ENCODE measurements around the gene RASA3.
"Not testable (repeated sequence)": the region's sequence is repeated elsewhere in the genome, so short reads cannot be mapped to it uniquely, and the experiment has no call there.

Gene RASA3

GRCh38 chr13:114140906-114141250 is 8.5 kb upstream of the RASA3 start:
- peak in 3 of 5 experiments; percentile 5 to 54 (median 44) for DNase-seq

GRCh38 chr13:114140131-114140905 is 7.9 kb upstream of the RASA3 start:
- peak in 2 of 5 experiments; percentile 52 to 70 for DNase-seq

GRCh38 chr13:114136576-114136975 is 4.2 kb upstream of the RASA3 start:
- no peak for DNase-seq

GRCh38 chr13:114135731-114136171 is 3.3 kb upstream of the RASA3 start:
- DNase-seq = no peak

GRCh38 chr13:114134944-114135610 is 2.7 kb upstream of the RASA3 start:
- DNase-seq = no peak

- DNase-seq = peak in 1 of 5 experiments; percentile 30
Observed at GRCh38 chr13:114134111-114134943, 1.9 kb upstream of the RASA3 start.

GRCh38 chr13:114133552-114133951 is 1.1 kb upstream of the RASA3 start:
- DNase-seq = not testable (repeated sequence)

- not testable (repeated sequence) for DNase-seq
Observed at GRCh38 chr13:114133126-114133525, 703 bp upstream of the RASA3 start.

- peak in 2 of 5 experiments; percentile 33 to 70 for DNase-seq
Observed at GRCh38 chr13:114131583-114132418, 622 bp downstream of the RASA3 start.

GRCh38 chr13:114130837-114131582 is 1.4 kb downstream of the RASA3 start:
- peak in 4 of 5 experiments; percentile 26 to 89 (median 64) for DNase-seq

- no peak for DNase-seq
Observed at GRCh38 chr13:114130131-114130836, 2.1 kb downstream of the RASA3 start.

- peak in 2 of 5 experiments; percentile 37 to 58 for DNase-seq
Observed at GRCh38 chr13:114129649-114130062, 2.8 kb downstream of the RASA3 start.

GRCh38 chr13:114128624-114129522 is 3.5 kb downstream of the RASA3 start:
- DNase-seq = peak; percentile 61 to 90 (median 78)

- DNase-seq = no peak
Observed at GRCh38 chr13:114128348-114128623, 4.1 kb downstream of the RASA3 start.

GRCh38 chr13:114127473-114128347 is 4.7 kb downstream of the RASA3 start:
- no peak for DNase-seq

- DNase-seq = no peak
Observed at GRCh38 chr13:114126789-114127472, 5.5 kb downstream of the RASA3 start.

- DNase-seq = not testable (repeated sequence)
Observed at GRCh38 chr13:114126086-114126485, 6.3 kb downstream of the RASA3 start.

GRCh38 chr13:114125589-114125988 is 6.8 kb downstream of the RASA3 start:
- DNase-seq = no peak
